Islet precursor cell (in vitro differentiated cells): ENCODE data around the gene CC2D2A.

Source experiments
- DNase-seq: peaks from one replicate; pipeline ENCODE4 v3.0.0-alpha.2; 2018

Gene CC2D2A

DNA sequence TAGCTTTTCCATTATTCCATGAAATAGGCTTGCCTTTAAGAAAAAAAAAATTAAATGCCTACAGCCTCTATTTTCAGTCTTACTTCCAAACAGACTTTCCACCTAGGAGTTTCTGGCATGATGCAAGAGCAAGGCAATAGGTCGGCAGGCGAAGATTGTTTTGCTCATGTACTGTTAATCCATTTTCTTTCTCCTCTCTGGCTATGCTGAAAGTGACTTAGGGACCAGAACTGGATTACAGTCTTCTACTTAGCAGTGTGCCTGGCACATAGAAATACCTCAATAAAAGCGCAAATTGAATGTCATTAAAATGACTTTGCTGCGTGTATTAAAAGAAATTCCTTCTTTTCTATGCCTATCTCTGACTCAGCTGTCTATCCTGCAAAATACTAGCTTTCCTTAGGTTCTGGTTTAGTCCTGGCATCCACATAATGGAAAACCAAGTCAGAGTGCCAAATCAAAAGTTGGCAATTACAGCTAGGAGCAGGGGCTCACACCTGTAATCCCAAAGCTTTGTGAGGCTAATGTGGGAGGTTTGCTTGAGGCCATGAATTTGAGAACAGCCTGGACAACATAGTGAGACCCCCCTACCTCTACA is 51.9 kb downstream of the CC2D2A start:
- no peak for DNase-seq

DNA sequence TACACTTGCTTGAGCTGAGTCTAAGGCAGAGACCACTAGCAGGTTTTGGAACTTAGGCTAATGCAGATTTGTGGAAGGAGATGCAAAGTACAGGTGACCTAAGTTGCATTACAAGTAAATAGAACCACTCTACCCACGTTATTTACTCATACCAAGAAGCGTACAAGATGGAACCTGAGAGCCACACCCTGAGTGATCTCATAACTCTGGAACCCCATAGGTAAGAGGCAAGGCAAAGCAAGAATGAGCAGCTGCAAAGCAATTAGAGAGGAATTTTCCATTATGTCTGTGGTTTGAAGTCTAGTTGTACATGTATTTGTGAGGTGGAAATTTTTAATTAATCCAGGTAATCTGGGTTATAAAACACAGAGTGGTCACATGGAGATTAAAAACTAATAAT is 55.4 kb downstream of the CC2D2A start:
- DNase-seq = peak; percentile 73

DNA sequence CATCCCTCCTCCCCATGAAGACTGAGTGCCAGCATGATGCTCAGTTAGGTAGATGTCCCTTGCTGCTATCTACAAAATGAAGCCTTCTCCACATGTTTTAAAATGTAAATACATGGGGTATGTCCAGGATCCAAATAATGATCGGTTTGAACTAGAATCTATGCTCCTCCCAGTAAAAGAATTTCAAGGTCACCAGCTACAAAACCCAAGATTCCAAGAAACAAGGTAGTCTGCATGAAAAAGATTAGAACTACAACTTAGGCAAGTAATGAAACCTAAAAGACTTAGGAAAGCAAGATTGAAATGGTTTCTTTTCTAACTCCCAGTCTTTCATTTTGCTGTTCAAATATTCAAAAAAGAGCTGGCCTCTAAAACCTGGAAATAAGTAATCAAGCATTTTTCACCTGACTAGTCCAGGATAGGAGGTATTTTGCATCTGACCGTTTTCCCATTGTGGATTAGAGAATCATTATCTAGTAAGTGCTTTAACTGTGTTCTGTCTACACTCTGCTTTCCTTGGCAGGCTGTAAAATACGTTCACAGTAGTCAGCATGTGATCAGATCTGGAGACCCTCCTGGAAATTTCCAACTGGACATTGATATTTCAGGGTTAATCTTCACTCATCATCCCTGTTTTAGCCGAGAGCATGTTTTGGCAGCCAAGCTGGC is 57.4 kb downstream of the CC2D2A start:
- no peak for DNase-seq

DNA sequence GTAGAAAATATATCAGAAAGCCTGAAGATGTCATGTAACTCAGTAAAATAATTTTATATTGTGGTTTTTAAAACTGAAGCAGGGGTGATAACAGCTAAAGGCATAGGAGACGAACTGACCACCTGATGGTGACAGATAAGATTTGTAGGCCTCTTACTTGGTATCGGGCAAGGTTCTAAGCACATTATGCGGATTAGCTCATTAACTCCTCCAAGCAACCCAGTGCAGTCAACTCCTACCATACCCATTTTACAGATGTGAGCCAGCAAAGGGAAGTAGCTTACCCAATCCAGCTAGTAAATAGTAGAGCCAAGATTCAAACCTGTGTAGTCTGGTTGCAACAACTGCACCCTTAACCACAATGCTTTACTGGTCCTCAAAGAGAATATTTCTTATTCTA is 62.1 kb downstream of the CC2D2A start:
- DNase-seq = no peak

- DNase-seq = no peak
These were observed 64.1 kb downstream of the CC2D2A start for GRCh38 chr4:15533817-15534216.

- DNase-seq = no peak
These were observed 65.9 kb downstream of the CC2D2A start for GRCh38 chr4:15535599-15535998.

DNA sequence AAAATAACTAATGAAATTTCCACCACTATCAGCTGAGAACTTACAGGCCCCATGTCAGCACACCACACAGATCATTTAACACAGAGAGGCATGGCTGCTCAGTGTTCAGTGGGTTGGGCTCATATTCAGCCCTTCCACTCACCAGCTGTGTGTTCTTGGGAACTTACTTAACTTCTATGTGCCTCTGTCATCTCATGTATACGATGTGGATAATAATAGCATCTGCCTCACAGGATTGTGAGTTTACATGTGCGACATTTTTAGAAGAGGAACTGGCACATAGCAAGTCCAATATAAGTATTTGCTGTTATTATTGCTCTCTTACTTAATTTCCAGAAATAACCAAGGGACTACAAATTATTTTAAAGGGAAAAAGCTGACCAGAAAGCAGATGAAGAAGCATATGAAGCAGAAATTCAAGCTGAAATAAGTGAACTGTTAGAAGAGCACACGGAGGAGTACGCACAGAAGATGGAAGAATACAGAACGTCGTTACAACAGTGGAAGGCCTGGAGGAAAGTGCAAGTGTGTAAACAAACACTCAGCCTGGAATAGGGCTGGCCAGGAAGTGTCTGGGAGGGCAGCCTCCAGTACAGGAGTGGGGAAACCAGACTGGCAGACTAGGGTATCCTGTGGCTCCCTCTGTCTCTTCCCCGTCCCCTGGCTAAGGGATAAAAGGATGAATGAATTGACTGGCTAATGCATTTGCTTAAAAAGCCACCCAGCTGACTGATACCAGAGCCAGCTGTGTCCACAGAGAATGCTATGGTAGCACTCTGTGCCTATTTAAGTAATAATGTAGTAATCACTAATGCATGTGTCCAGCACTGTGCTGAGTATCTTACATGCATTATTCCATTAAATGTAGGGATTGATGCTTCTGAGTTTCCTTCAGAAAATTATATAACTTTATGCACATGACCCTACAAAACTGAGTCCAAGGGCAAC is 67.1 kb downstream of the CC2D2A start:
- peak; percentile 61 for DNase-seq

DNA sequence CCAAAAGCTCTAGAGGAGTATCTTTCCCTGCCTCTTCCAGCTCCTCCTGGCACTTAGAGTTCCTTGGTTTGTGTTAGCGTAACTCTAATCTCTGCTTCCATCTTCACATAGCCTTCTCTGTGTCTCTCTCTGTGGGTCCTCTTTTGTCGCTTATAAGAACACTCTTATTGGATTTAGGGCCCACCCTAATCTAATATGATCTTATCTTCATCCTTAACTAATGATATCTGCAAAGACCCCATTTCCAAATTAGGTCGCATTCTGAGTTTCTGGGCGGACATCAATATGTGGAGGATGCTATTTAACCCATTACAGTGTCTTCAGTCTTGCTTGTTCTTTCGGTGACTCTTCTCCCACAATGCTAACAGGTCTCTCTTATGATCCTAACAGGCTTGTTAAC is 72.3 kb downstream of the CC2D2A start:
- DNase-seq = no peak

DNA sequence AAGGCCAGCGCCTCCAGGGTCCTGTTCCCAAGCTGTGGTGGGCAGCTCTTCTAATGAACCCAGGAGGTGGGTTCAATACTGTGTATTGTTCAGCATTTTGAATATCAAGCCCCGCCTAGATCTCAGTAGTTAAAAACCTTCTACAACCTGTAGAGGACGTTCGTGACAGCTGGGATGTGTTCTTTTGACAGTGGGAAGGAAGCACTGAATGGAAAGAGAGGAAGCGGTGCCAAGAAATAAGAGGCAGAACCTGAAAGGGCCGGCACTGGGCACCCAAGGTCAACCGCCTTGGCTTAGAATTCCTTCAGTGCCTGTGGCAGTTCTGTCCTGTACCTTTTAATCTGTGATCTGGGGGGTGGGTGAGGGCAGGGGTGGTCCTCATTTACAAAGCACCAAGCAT is 73.1 kb downstream of the CC2D2A start:
- DNase-seq = no peak

- no peak for DNase-seq
These were observed 74.0 kb downstream of the CC2D2A start for GRCh38 chr4:15543537-15544247.

GRCh38 chr4:15544248-15544729 is 74.6 kb downstream of the CC2D2A start:
- DNase-seq = no peak

- DNase-seq = no peak
These were observed 75.7 kb downstream of the CC2D2A start for GRCh38 chr4:15545371-15545770.

- DNase-seq = no peak
These were observed 77.7 kb downstream of the CC2D2A start for GRCh38 chr4:15547392-15547791.

DNA sequence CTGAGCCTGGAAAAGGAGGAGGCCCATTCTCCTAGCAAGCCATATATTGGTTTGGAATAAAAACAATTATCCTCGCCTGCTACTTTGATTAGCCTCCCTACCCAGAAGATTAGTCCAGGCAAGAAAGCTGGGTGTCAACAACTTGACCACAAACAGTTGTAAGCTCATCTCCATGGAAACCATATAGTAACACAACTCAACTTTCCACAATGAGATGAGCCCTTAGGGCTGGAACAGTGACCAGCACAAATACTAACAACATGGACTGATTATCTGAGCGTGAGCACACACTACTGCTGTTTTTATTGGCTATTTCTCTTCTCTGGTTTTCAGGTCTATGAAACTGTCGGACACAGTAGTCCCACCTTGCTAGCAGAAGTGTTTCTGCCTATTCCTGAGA is 80.8 kb downstream of the CC2D2A start:
- DNase-seq = no peak

DNA sequence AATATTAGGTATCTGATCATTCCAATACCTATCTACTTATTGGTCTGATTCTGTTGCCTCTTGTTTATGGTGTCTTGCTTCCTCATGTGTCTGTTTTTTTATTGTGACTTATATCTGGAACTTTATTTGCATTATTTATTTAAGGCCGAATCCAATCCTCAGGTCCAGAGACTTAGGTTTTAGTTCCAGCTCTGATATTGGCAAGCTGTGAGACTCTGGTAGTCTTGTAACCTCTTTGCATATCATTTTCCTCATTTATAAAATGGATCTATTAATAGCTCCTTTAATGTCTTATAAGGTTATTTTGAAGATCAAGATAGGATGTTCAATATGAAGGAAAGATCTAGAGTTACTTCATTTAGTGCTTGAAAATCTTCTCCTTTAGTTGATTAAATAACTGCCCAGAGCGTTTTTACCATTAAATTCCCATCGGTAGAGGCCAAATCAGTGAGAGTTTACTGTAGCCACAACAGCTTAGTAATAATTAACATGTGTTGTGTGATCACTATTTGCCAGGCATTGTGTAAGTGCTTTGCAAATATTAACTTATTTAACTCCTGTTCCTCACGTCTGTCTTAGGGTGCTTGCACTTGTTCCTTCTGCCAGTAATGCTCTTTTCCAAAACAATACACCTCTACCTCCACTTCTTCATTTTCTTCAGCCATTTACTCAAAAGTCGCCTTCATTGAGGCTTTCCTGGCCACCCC is 82.2 kb downstream of the CC2D2A start:
- no peak for DNase-seq

DNA sequence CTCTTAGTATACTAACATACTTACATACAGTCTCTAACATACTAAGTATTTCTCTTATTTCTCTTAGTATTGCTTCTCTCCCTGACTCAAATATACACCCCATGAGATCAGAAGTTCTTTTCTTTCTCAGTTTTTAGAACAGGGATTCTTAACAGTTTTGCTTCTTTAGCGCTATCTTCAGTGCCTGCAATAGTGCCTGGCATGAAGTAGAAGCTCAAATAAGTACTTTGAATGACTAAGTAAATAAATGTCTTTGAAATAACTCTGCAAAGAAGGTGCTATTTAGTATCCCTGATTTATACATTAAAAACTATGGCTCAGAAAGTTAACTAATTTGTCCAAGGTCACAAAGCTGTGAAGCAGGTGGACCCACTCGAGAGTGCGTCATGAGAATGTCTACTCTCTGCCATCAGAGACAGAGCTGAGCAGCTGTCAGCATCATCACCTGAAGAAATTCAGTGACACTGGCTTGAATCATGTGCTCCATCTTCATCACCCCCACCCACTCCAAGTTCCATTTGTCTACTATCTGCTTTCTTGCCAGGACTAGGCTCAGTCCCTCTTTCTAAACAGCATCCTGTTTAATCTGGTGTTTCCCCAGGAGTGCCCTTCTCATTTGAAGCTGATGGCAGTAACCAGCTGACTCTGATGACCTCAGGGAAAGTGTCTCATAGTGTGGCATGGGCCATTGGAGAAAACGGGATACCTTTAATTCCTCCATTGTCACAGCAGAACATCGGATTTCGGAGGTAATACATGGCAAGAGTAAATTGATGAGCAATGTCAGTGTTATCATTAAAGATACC is 83.1 kb downstream of the CC2D2A start:
- DNase-seq = no peak

- DNase-seq = no peak
These were observed 86.9 kb downstream of the CC2D2A start for GRCh38 chr4:15556511-15557092.

DNA sequence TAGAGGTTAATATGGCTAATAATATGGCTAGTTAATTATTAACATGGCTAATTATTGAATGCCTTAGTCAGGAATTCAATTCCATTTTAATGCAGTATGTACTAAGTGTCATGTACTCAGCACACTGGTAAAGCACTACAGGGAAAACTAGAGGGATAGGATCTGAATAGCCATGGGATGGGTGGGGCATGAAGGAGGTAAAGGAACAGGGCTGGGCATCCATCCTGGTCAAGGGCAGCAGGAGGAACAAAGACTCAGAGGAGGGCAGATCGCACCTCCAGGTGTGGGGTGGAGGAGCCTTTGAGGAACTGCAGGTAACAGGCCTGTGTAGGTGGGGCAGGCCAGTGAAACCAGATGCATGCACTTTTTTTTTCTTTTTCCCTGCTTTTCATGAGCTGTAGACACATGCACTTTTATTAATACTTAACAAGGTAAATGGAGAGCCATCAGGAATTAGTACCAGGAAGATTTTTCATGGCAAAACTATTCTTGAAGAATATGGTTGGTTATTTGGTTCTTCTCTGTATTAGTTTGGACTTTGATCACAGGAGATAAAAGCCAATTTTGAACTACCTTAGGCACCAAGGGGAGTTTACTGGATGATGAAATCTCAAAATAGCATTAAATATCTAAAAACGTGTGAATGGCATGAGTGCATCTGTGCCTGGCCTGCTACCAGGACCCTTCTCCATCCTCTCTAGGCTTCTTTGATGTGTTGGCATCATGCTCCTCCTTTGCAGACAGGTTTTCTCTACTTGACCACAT is 88.3 kb downstream of the CC2D2A start:
- no peak for DNase-seq

DNA sequence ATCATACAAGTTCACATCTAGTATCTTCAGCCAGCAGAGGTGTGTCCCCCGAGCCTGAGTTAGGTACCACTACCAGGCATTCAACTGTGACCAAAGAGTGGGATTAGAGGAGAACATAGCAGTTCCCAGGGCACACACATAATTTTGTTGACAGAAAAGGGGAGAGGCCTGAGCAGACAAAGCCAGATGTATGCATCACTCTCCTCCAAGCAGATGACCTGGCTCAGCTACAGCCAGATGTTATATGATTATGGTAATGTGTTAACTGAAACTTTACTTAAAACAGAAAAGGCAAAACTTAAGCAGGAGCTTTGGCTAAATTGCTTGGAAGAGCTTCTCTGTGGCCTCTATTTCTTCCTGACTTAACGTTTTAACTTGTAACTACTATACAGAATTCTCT is 88.9 kb downstream of the CC2D2A start:
- no peak for DNase-seq

DNA sequence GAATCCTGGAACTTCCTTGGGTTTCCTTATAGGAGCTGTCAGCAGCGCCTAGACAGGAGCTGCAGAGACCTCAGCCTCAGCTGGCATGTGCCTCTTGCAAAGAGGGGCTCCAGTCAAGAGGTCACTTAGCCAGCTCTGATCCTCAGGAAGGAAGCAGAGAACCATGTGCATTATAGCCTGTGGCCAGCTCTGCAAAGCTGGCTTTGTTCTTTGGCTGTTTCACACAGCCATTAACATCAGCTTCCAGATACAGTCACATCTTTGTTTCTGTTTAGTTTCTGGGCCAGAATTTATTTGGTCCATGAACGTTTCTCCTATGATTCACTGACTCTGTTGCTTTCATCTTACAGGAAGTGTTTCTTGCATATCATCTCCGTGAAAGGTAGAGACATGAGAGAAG is 92.4 kb downstream of the CC2D2A start:
- DNase-seq = peak; percentile 71
